Liver (tissue), 3 donors: ENCODE results near the gene TUBB4A.

Source experiments
- FOXA1 ChIP-seq: IDR thresholded peaks from 2 replicates; pipeline ENCODE4 v1.6.1; 2016; ENCODE audit warnings: antibody characterized with exemption
- HNF4G ChIP-seq: IDR thresholded peaks from 2 replicates; pipeline ENCODE4 v1.6.1; 2016; ENCODE audit warnings: antibody characterized with exemption
- NR2F2 ChIP-seq: IDR thresholded peaks from 2 replicates; pipeline ENCODE4 v1.6.1; 2016; ENCODE audit warnings: antibody characterized with exemption
- RAD21 ChIP-seq, 2 donors: IDR thresholded peaks; 2 replicates each; pipeline ENCODE4 v1.6.1; 2016; ENCODE audit warnings: antibody characterized with exemption in 2 of 2, mild to moderate bottlenecking in 2 of 2
- RXRA ChIP-seq, 2 donors: IDR thresholded peaks; 2 replicates each; pipeline ENCODE4 v1.6.1; 2017 to 2018; ENCODE audit warnings: antibody characterized with exemption in 2 of 2, mild to moderate bottlenecking in 1 of 2
- TAF1 ChIP-seq: conservative IDR thresholded peaks from 2 replicates; pipeline ENCODE4 v1.6.1; 2016; ENCODE audit warnings: antibody characterized with exemption, mild to moderate bottlenecking
- YY1 ChIP-seq: IDR thresholded peaks from 2 replicates; pipeline ENCODE4 v1.6.1; 2016; ENCODE audit warnings: antibody characterized with exemption, mild to moderate bottlenecking
- TF ChIP-seq, protein P1 (sequence below): fragments of 150-350 bp; IDR thresholded peaks from 2 replicates; pipeline ENCODE4 v1.5.1; 2017; ENCODE audit warnings: improper control_type of control experiment, low read depth, low read length; ENCODE audit not compliant: missing input control
- TF ChIP-seq, protein P2 (sequence below): IDR thresholded peaks from 2 replicates; pipeline ENCODE4 v1.6.1; 2016; ENCODE audit warnings: antibody characterized with exemption
- TF ChIP-seq, protein P3 (sequence below): IDR thresholded peaks from 2 replicates; pipeline ENCODE4 v1.6.1; 2016; ENCODE audit warnings: antibody characterized with exemption
- TF ChIP-seq, protein P4 (sequence below): IDR thresholded peaks from 2 replicates; pipeline ENCODE4 v1.6.1; 2016; ENCODE audit warnings: antibody characterized with exemption
- donor health status: healthy.
- donor health status: healthy.

DNA sequence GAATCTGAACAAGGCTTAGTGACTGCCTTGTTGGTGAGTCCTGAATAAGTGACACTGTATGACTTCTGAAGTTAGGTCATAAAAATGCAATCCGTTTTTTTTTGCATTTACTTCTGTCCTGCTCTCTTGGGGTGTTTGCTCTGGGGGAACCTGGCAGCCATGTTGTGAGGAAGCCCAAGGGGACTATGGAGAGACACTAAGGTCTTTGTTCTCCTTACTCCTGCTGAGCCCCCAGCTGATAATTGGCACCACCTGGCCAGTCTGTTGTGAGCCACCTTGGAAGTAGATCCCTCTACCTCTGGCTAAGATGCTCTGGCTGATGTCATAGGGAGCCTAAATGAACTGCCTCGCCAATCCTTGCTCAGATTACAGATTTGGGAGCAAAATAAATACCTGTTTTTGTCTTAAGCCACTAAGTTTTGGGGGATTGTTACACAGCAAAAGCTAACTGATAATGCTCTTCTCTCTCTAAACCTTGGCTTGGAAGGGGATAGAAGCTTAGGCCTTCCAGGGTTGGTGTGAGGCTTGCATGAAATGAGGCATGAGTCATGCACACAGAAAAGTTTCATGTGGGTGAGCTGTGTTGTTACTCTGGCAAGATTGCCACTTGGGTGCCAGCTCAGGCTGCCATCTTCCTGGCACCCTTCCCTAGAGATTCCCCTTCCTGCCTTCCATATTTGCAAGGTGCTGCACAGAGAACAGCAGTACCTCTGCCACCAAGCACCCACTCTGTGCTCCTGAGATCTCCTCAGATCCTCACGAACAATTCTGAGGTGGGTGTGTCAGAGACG, 10.1 kb downstream of the TUBB4A start:
- TF ChIP-seq YY1 (no peak), RAD21 (IDR thresholded peaks at IDR 0.05) (no peak), NR2F2 (no peak), TAF1 (no peak), HNF4G (no peak), FOXA1 (no peak), RXRA (IDR thresholded peaks at IDR 0.05) (no peak)
- TF ChIP-seq, protein P1, sequence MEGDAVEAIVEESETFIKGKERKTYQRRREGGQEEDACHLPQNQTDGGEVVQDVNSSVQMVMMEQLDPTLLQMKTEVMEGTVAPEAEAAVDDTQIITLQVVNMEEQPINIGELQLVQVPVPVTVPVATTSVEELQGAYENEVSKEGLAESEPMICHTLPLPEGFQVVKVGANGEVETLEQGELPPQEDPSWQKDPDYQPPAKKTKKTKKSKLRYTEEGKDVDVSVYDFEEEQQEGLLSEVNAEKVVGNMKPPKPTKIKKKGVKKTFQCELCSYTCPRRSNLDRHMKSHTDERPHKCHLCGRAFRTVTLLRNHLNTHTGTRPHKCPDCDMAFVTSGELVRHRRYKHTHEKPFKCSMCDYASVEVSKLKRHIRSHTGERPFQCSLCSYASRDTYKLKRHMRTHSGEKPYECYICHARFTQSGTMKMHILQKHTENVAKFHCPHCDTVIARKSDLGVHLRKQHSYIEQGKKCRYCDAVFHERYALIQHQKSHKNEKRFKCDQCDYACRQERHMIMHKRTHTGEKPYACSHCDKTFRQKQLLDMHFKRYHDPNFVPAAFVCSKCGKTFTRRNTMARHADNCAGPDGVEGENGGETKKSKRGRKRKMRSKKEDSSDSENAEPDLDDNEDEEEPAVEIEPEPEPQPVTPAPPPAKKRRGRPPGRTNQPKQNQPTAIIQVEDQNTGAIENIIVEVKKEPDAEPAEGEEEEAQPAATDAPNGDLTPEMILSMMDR: no peak
- TF ChIP-seq, protein P2, sequence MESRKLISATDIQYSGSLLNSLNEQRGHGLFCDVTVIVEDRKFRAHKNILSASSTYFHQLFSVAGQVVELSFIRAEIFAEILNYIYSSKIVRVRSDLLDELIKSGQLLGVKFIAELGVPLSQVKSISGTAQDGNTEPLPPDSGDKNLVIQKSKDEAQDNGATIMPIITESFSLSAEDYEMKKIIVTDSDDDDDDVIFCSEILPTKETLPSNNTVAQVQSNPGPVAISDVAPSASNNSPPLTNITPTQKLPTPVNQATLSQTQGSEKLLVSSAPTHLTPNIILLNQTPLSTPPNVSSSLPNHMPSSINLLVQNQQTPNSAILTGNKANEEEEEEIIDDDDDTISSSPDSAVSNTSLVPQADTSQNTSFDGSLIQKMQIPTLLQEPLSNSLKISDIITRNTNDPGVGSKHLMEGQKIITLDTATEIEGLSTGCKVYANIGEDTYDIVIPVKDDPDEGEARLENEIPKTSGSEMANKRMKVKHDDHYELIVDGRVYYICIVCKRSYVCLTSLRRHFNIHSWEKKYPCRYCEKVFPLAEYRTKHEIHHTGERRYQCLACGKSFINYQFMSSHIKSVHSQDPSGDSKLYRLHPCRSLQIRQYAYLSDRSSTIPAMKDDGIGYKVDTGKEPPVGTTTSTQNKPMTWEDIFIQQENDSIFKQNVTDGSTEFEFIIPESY: no peak
- TF ChIP-seq, protein P3, sequence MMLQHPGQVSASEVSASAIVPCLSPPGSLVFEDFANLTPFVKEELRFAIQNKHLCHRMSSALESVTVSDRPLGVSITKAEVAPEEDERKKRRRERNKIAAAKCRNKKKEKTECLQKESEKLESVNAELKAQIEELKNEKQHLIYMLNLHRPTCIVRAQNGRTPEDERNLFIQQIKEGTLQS: no peak
- TF ChIP-seq, protein P4, sequence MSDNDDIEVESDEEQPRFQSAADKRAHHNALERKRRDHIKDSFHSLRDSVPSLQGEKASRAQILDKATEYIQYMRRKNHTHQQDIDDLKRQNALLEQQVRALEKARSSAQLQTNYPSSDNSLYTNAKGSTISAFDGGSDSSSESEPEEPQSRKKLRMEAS: no peak
